ENCODE results near the gene CYB561. TPM values are rescaled to one million over a fixed set of nuclear protein-coding genes. Genes with fewer than 3 reads are reported as not detected.
"Not testable (repeated sequence)": the region's sequence is repeated elsewhere in the genome, so short reads cannot be mapped to it uniquely, and the experiment has no call there.

CYB561 gene
- total and polyA plus RNA-seq, 2 donors (not counting 3 experiments of a cell fraction or from before 2014, with no cell fraction given) = 34.9 to 71.1 TPM

DNA sequence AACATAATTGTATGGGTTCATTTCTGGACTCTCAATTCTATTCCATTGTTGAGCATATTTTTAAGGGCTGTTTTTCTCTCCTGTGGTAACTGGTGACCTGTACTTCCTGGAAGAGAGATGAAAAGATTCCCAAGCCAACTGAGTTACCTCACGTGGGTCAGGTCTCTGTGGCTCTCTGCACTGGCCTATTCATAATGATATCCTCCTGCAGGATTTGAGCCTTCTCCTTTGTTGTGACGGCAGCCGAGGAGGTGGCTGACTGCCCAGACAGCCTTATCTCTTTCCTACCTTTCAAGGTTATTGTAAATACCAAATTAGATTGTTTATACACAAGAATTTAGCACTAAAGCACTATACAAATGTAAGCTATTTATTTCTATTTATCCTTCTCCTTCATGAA is 28.1 kb upstream of the CYB561 start:
- ChIA-PET CTCF (interaction anchor here (1.0 to 11.1 kb wide), 3 partner anchors 29 to 67 kb away, joined by 4 to 540 read pairs (median 134); partner anchors contain the start of gene CYB561), POLR2A (interaction anchor here (2.0 kb wide), 1 partner anchor 27 kb away, joined by 7 read pairs; the partner anchor contains the start of gene CYB561)
- Histone ChIP-seq H3K27ac (ENCODE audit: insufficient read depth, low read depth, low read length) (peak overlapping the region; percentile 68), H3K9me1 (replicated peaks; ENCODE audit: control insufficient read depth, extremely low read depth, insufficient read depth, low read length) (no peaks in the 10 kb centered on the region), H3K4me1 (ENCODE audit: control insufficient read depth, extremely low read depth, insufficient read depth, low read length) (peaks cover 31% of the 10 kb centered on the region), H3K79me2 (ENCODE audit: control insufficient read depth, insufficient read depth, low read length) (no peaks in the 10 kb centered on the region), H4K20me1 (replicated peaks; ENCODE audit: control insufficient read depth, extremely low read depth, insufficient read depth, low read length) (no peaks in the 10 kb centered on the region), H3K27me3 (ENCODE audit: control insufficient read depth in 2 of 2, insufficient read depth in 2 of 2, low read length in 2 of 2) (no peaks in the 10 kb centered on the region), H3K36me3 (ENCODE audit: control insufficient read depth in 2 of 2, extremely low read depth in 1 of 2, insufficient read depth in 2 of 2, low read length in 2 of 2) (no peaks in the 10 kb centered on the region), H3K9ac (replicated peaks; ENCODE audit: extremely low read depth, insufficient read depth, low read length) (no peak overlapping the region), H3K4me3 (replicated peaks in 1 of 3; ENCODE audit: insufficient read depth in 1 of 3, low read depth in 1 of 3, low read length in 3 of 3) (no peak overlapping the region), H3K4me2 (ENCODE audit: insufficient read depth, low read length) (peak overlapping the region; percentile 34), H2AFZ (ENCODE audit: low read depth, low read length) (no peak overlapping the region), H3K9me3 (replicated peaks; ENCODE audit: control insufficient read depth, insufficient read depth, low read length) (no peaks in the 10 kb centered on the region)
- dilution Hi-C loops (cut with MboI; ENCODE audit: extremely low pct_ligation_motif_present, low sequenced_read_pairs) = no loop called here
- peak; percentile 92 for FAIRE-seq
- DNase-seq (ENCODE audit: low read depth, low spot score) = peak; percentile 96
- TF ChIP-seq GATA2 (IDR thresholded peaks at IDR 0.05; ENCODE audit: insufficient read depth, insufficient read length, low read depth, low read length) (peak; percentile 56), FOS (IDR thresholded peaks at IDR 0.05; ENCODE audit: borderline replicate concordance, insufficient read depth, low read length) (no peak), JUN (IDR thresholded peaks at IDR 0.05; ENCODE audit: borderline replicate concordance, insufficient read depth, insufficient read length, low read depth) (peak; percentile 36), EZH2 (IDR thresholded peaks at IDR 0.05; ENCODE audit: borderline replicate concordance, low read depth, low read length, severe bottlenecking) (no peak), POLR2A (IDR thresholded peaks at IDR 0.05; ENCODE audit: low read depth, low read length) (no peak), POLR2AphosphoS5 (IDR thresholded peaks at IDR 0.05; ENCODE audit: insufficient read depth, low read depth, low read length) (no peak), MYC (IDR thresholded peaks at IDR 0.05; ENCODE audit: low read depth, low read length) (no peak)
- intact Hi-C loops (cut with micrococcal nuclease) = loop anchor here (1.0 to 2.0 kb wide), 2 partner anchors 13 to 24 kb away; no protein-coding TSS in a partner anchor
- BruUV-seq (replicated peaks) = no TSS peak

DNA sequence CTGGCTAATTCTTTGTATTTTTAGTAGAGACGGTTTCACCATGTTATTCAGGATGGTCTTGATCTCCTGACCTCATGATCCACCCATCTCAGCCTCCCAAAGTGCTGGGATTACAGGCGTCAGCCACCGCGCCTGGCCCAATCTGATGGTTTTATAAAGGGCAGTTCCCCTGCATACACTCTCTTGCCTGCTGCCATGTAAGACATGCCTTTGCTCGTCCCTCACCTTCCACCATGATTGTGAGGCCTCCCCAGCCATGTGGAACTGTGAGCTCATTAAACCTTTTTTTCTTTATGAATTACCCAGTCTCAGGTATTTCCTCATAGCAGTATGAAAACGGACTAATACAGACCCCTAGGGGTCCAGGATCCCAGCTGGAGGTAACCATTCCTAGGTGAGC is 22.0 kb upstream of the CYB561 start:
- H3K9me1 ChIP-seq (replicated peaks; ENCODE audit: control insufficient read depth, extremely low read depth, insufficient read depth, low read length); H2AFZ ChIP-seq (ENCODE audit: low read depth, low read length); H3K27ac ChIP-seq (ENCODE audit: insufficient read depth, low read depth, low read length); H3K27me3 ChIP-seq (ENCODE audit: control insufficient read depth in 2 of 2, insufficient read depth in 2 of 2, low read length in 2 of 2); DNase-seq (ENCODE audit: low read depth, low spot score); intact Hi-C loops (cut with micrococcal nuclease); H3K4me3 ChIP-seq (replicated peaks in 1 of 3; ENCODE audit: insufficient read depth in 1 of 3, low read depth in 1 of 3, low read length in 3 of 3); FAIRE-seq; H3K36me3 ChIP-seq (ENCODE audit: control insufficient read depth in 2 of 2, extremely low read depth in 1 of 2, insufficient read depth in 2 of 2, low read length in 2 of 2); H3K4me1 ChIP-seq (ENCODE audit: control insufficient read depth, extremely low read depth, insufficient read depth, low read length); H3K9ac ChIP-seq (replicated peaks; ENCODE audit: extremely low read depth, insufficient read depth, low read length); dilution Hi-C loops (cut with MboI; ENCODE audit: extremely low pct_ligation_motif_present, low sequenced_read_pairs); POLR2A ChIA-PET; H3K79me2 ChIP-seq (ENCODE audit: control insufficient read depth, insufficient read depth, low read length); H3K4me2 ChIP-seq (ENCODE audit: insufficient read depth, low read length); H4K20me1 ChIP-seq (replicated peaks; ENCODE audit: control insufficient read depth, extremely low read depth, insufficient read depth, low read length); H3K9me3 ChIP-seq (replicated peaks; ENCODE audit: control insufficient read depth, insufficient read depth, low read length); BruUV-seq (replicated peaks): not testable (repeated sequence)
- CTCF ChIA-PET = interaction anchor here (2.2 to 4.1 kb wide), 2 partner anchors 10 to 17 kb away, joined by 4 to 31 read pairs; partner anchors contain the start of gene ACE

All from endothelial cell of umbilical vein (primary cell).